ENCODE data around the gene PI3.

Gene PI3

GRCh38 chr20:45189067-45189609, 14.4 kb downstream of the PI3 start:
- no peak for DNase-seq

DNA sequence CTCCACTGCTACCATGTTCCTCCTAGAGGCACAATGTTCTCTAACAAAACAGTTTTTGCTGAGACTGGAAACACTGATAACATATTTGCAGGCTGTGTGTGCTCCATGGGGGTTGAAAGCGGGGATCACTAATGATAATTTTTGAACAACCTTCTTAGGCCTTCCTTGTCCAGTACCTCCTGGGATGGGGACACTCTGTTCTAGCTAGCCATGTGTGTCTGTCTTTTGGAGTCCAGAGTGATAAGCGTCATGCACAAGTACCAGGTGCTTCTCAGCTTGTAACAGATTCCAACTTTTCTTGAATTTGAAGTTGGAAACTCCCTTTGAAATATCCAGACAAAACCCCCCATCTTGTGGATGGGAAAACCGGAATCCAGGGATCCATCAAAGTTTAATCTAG, 15.2 kb downstream of the PI3 start:
- no peak for DNase-seq

GRCh38 chr20:45191926-45192325, 17.2 kb downstream of the PI3 start:
- DNase-seq = no peak

GRCh38 chr20:45193331-45193730, 18.6 kb downstream of the PI3 start:
- DNase-seq = no peak

GRCh38 chr20:45206725-45207124, 32.0 kb downstream of the PI3 start, which contains the start of gene SEMG1:
TSS of gene SEMG1 (plus strand) at chr20:45207033. CDS start at chr20:45207054, 21 bp downstream.
- DNase-seq = no peak

DNA sequence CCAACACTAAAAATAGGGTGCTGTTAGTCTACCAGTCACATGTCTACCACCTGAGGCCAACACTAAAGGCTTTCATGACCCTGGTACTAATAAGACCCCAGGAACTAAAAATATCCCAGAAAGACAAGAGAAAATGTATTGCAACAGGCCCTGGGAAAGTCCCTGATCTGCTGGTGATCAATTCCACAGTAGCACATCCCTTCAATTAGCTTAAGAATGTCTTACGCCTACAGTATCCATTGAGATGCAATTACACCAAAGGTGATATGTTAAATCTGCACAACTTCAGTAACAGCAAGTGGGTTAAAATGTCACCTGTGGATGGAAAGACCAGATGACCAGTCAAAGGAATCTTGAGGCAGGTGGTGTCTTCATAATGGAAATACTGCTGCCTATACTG, 35.2 kb downstream of the PI3 start:
- no peak for DNase-seq

- no peak for DNase-seq
Measured at GRCh38 chr20:45211569-45212474, 37.1 kb downstream of the PI3 start.

- DNase-seq = no peak
Measured at GRCh38 chr20:45212836-45213235, 38.1 kb downstream of the PI3 start.

DNA sequence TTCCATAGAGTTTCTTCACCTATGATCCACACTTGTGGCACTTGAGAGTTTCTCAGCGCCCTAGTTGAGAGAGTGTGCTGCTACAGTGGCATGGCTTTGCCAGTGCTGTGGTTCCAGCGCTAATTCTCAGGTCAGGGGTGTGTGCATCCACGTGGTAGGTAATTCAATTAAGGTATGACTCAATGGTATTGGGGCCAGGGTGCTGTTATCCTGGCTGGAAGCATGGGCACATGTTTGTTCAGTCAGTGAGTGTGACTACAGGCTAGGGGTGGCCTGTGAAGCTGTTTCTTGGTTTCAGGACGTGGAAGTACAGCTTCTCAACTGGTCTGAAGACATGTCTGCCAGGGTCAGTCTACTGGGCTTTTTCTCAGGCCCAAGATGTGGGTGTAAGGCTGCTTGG, 43.4 kb downstream of the PI3 start:
- DNase-seq = no peak

DNA sequence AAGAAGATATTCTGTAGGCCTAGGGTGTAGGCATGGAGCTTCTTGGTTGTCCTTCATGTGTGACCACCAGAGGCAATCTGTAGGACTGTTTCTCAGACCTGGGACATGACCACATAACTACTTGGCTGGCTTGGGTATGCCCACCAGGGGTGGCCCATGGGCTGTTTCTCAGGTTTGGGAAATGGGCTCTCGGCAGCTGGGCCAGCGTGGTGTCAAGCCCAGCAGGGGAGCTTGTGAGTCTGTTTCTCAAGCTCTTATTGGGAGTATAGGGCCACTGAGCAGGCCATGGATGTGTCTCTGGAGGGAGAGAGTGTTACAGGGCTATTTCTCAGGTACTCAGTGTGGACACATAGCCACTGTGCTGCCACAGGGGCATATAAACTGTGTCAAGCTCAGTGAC, 43.9 kb downstream of the PI3 start:
- no peak for DNase-seq

DNA sequence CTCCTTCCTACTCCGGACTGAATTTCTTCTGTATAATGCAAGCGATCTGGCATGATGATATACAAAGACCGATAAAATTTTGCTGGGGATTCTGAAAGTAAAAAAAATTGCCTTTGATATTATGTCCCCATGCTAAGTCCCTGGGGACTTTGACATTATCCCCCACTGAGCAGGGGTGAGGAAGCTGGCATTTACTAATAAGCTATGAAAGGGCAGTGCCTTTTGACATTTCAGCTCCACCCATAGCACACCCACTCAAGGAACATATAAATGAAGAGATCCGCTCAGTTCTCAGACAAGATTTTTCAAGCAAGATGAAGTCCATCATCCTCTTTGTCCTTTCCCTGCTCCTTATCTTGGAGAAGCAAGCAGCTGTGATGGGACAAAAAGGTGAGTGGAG, 46.4 kb downstream of the PI3 start, which contains the start of gene SEMG2:
TSS of gene SEMG2 (plus strand) at position 298 of the 400 bp plus-strand sequence. CDS start at position 315, 17 bp downstream.
- no peak for DNase-seq

DNA sequence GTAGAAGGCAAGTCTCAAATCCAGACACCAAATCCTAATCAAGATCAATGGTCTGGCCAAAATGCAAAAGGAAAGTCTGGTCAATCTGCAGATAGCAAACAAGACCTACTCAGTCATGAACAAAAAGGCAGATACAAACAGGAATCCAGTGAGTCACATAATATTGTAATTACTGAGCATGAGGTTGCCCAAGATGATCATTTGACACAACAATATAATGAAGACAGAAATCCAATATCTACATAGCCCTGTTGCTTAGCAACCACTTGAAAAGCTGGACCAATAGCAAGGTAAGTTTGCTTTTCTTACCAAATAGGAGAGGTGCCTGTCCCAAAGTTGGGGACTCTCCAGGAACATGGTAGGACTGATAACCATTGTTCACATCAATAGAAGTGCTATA, 48.4 kb downstream of the PI3 start:
- DNase-seq = no peak
